ENCODE data around the gene SLC25A22. TPM values are rescaled to one million over a fixed set of nuclear protein-coding genes. Genes with fewer than 3 reads are reported as not detected.

The SLC25A22 gene
- total RNA-seq, 4 donors from 2014 or later = 6.0 to 28.3 (median 9.7) TPM

- peak overlapping the region; percentile 93 to 97 (median 95) for H3K4me3 ChIP-seq
- no peak for TF ChIP-seq CTCF (IDR thresholded peaks at IDR 0.05)
- no peak for TF ChIP-seq EP300 (IDR thresholded peaks at IDR 0.05; ENCODE audit: low read depth)
- no peak for TF ChIP-seq POLR2AphosphoS5 (IDR thresholded peaks at IDR 0.05)
- TF ChIP-seq POLR2A (IDR thresholded peaks at IDR 0.05) = no peak
- H3K36me3 ChIP-seq = no peaks in the 10 kb centered on the region
- in situ Hi-C loops (cut with MboI; ENCODE audit: low pct_ligation_motif_present in 1 of 4, low pct_unique_long_range_greater_than_20kb in 1 of 4, low sequenced_read_pairs in 3 of 4) (no loop called here), intact Hi-C loops (cut with DNase I; ENCODE audit: low total_unique reads) (no loop called here)
- no peak for DNase-seq
- peaks cover 24 to 29% (median 27%) of the 10 kb centered on the region in 4 donors for H3K4me1 ChIP-seq
- 1% methylated on average over 19 of the region's 65 CpGs; no CpG with 5 or more reads in 1 of the 2 donors for WGBS, 2 donors (ENCODE audit: low coverage in 1 of 2)
- H3K9me3 ChIP-seq = no peaks in the 10 kb centered on the region
- no peaks in the 10 kb centered on the region for H3K27me3 ChIP-seq
- peak overlapping the region; percentile 88 to 93 (median 89) for H3K27ac ChIP-seq
Measured at GRCh38 chr11:776561-777287, 21.4 kb downstream of the SLC25A22 start.

DNA sequence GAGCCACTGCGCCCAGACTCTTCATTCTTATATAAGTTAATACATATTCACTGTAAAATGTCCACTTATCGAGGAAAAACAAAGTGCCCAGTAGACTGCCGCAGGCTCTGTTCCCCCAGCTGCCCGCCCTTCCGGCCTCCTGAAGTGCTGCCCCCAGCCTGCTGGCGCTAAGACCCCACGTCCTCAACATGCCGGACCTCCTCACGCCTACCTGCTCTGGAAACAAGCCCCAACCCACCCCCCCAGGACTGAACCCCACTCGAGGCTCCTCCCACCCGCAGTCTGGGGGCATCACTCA is 21.9 kb downstream of the SLC25A22 start:
- intact Hi-C loops (cut with DNase I; ENCODE audit: low total_unique reads) = no loop called here

GRCh38 chr11:774873-775592 is 23.0 kb downstream of the SLC25A22 start:
- H3K9me3 ChIP-seq = no peaks in the 10 kb centered on the region
- H3K27ac ChIP-seq = no peak overlapping the region
- H3K4me3 ChIP-seq = no peak overlapping the region
- in situ Hi-C loops (cut with MboI; ENCODE audit: low pct_ligation_motif_present in 1 of 4, low pct_unique_long_range_greater_than_20kb in 1 of 4, low sequenced_read_pairs in 3 of 4) (no loop called here), intact Hi-C loops (cut with DNase I; ENCODE audit: low total_unique reads) (no loop called here)
- H3K36me3 ChIP-seq = peaks cover 0 to 16% (median 0%) of the 10 kb centered on the region in 4 donors
- TF ChIP-seq CTCF (IDR thresholded peaks at IDR 0.05) = no peak
- no peak for TF ChIP-seq POLR2A (IDR thresholded peaks at IDR 0.05)
- TF ChIP-seq EP300 (IDR thresholded peaks at IDR 0.05; ENCODE audit: low read depth) = no peak
- TF ChIP-seq POLR2AphosphoS5 (IDR thresholded peaks at IDR 0.05) = no peak
- H3K4me1 ChIP-seq = peaks cover 24 to 29% (median 27%) of the 10 kb centered on the region in 4 donors
- 76% methylated on average over 20 of the region's 20 CpGs; no CpG with 5 or more reads in 1 of the 2 donors for WGBS, 2 donors (ENCODE audit: low coverage in 1 of 2)
- H3K27me3 ChIP-seq = no peaks in the 10 kb centered on the region
- no peak for DNase-seq

More for the DNA sequence above, 21.9 kb downstream of the SLC25A22 start:
- Histone ChIP-seq H3K36me3 (peaks cover 0 to 5% (median 0%) of the 10 kb centered on the region in 4 donors), H3K4me3 (peak overlapping the region; percentile 93 to 97 (median 95)), H3K27me3 (no peaks in the 10 kb centered on the region), H3K4me1 (peaks cover 24 to 29% (median 27%) of the 10 kb centered on the region in 4 donors), H3K9me3 (no peaks in the 10 kb centered on the region), H3K27ac (peak overlapping the region in 3 of 4 donors; percentile 88 to 93 (median 89))
- in situ Hi-C loops (cut with MboI; ENCODE audit: low pct_ligation_motif_present in 1 of 4, low pct_unique_long_range_greater_than_20kb in 1 of 4, low sequenced_read_pairs in 3 of 4) = no loop called here
- TF ChIP-seq POLR2AphosphoS5 (IDR thresholded peaks at IDR 0.05) (no peak), EP300 (IDR thresholded peaks at IDR 0.05; ENCODE audit: low read depth) (no peak), POLR2A (IDR thresholded peaks at IDR 0.05) (no peak), CTCF (IDR thresholded peaks at IDR 0.05) (no peak)
- no peak for DNase-seq
- 25 to 83% methylated on average over 1 to 11 of the region's 11 CpGs for WGBS, 2 donors (ENCODE audit: low coverage in 1 of 2)

GRCh38 chr11:773830-774229 is 24.3 kb downstream of the SLC25A22 start:
- no peak for DNase-seq
- in situ Hi-C loops (cut with MboI; ENCODE audit: low pct_ligation_motif_present in 1 of 4, low pct_unique_long_range_greater_than_20kb in 1 of 4, low sequenced_read_pairs in 3 of 4) (no loop called here), intact Hi-C loops (cut with DNase I; ENCODE audit: low total_unique reads) (no loop called here)
- Histone ChIP-seq H3K27me3 (no peaks in the 10 kb centered on the region), H3K27ac (no peak overlapping the region), H3K4me3 (no peak overlapping the region), H3K9me3 (no peaks in the 10 kb centered on the region), H3K4me1 (peaks cover 21 to 28% (median 27%) of the 10 kb centered on the region in 4 donors), H3K36me3 (peaks cover 0 to 16% (median 0%) of the 10 kb centered on the region in 4 donors)
- TF ChIP-seq CTCF (IDR thresholded peaks at IDR 0.05) = no peak
- TF ChIP-seq POLR2A (IDR thresholded peaks at IDR 0.05) = no peak
- TF ChIP-seq POLR2AphosphoS5 (IDR thresholded peaks at IDR 0.05) = no peak
- TF ChIP-seq EP300 (IDR thresholded peaks at IDR 0.05; ENCODE audit: low read depth) = no peak
- 96% methylated on average over 9 of the region's 9 CpGs; no CpG with 5 or more reads in 1 of the 2 donors for WGBS, 2 donors (ENCODE audit: low coverage in 1 of 2)
